GM19468 (cell line): ENCODE results near the gene BICC1.

Experiments
- ATAC-seq: cut with Tn5 transposase; IDR thresholded peaks from one replicate; pipeline ENCODE4 v1.9.1; 2021; ENCODE audit warnings: mild to moderate bottlenecking, moderate library complexity, moderate number of reproducible peaks; ENCODE audit not compliant: unreplicated experiment; ENCODE audit errors: extremely low read depth

The BICC1 gene

DNA sequence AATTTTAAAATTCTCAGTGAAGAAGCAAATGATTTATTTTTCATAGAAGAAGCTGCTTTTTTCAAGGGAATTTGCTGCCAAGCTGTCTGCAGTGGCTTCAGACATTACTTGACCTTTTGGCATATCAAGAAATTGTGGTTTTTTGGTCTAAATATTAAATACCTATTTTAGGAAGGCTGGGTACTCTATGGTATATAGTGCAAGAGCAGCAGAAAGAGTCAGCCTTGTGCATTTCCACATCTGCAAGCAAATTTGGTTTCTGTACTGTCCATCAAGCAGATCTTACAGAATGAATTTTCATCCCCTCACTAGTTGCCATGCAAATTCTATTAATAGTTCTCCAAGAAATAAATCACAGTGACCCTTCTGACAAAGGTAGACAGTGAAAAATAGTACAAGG lies 222.0 kb downstream of the BICC1 start:
- no peak for ATAC-seq

DNA sequence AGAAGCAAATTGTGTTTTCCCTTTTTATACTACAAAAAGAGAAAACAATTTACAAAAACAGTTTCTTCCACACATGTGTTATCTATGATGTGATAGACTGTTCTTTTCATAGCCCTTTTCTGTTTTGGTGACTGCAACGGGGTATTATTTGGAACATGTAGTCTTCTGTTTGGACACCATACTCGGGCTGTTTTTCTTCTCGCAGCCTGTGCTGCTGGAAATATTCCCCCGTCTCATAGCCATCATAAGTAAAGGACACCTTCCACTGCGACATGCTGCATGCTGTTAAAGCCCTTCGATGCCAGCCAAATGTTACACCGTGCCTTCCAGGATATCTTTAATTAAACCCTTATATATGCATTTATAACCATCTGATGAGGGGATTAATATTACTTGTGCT lies 222.4 kb downstream of the BICC1 start:
- ATAC-seq = no peak

DNA sequence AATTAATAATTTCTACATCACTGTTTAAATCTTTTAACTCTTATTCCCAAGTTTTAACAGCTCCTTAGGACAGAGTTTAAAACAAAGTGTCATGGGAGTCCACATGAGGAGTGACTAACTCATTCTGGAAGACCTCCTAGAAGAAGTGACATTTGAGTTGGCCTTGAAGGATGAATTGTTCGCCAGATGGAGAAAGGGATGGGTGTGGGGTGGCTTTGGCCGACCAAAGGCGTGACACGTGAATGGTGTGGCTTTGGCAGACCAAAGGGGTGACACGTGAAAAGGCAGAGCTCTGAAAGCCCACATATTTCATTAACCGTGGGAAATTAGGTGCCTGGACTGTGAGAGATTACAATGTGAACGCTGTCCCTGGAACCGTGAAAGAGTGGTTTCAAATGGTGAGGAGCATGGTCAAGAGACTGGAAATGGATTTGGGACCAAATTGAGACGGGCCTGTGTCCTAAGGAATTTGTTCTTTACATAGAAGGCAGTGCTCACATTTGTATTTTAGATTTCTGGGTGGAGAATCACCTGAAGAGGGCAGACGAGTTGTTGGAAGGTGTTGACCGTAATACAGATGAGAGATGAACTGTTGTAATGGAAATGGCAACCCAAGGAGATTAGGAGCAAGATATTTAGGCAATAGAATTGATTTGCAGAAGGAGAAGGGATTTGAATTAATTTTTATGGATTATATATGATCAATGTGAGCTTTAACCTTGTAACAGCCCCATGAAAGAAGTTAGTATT lies 228.1 kb downstream of the BICC1 start:
- ATAC-seq = no peak

DNA sequence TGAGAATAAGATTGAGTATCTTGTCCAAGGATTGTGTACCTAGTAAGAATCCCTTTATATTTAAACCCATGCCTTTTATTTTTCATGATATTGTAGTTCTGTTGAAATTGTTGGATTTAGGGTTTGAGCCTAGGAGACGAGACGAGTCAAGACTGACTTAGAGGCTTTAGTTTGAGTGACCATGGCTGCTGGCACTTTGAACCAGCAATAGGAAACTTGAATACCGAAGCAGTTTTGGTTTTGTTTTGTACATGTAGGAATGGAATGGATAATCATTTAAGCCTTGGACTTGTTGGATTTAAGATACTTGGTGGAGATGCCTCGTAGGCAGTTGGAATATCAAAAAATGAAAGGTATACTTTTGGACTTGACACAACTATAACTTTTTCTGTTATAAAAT lies 229.0 kb downstream of the BICC1 start:
- no peak for ATAC-seq

DNA sequence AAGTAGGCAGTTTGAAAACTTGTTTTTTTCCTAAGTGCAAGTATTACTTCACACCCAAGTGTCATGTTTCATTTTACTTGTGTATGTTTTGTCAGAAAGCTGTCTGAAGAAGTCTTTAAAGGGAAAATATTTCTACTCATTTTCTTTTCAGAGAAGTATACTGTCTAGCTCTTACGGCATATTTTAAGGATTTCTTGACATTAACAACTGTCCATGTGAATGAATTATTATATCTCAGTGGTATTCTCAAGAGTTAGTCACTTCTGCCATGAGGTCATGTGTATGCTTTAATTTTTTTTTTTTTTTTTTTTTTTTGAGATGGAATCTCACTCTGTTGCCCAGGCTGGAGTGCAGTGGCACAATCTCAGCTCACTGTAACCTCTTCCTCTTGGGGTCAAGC lies 229.5 kb downstream of the BICC1 start:
- no peak for ATAC-seq

DNA sequence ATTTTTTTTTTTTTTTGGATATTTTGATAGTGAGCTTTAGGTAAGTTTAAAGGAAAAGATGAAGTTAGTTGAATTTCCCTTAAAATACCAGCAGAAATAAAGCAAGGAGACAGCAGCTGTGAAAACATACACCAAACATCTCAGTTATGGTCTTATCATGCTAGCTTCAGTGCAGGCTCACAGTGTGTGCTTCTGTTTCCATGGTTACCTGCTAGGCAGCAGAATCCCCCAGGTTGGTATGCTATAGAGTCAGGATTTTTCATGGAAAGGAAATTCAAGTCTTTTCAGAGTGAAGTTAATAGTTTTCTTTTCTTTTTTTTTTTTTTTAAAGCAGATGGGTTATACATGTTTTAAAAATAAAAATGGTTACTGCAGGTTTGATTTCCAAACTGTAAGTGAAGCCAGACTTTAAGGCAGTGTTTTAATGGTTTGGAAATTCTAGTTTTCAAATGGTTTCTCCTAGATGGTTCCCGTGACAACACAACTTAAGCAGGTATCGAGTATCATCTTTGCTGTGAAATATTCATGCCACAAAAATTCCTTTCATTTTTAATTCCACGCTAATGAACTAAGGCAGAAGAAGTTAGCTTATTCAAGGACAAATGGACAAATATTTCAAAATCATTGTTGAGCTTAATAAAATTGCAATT lies 230.9 kb downstream of the BICC1 start:
- ATAC-seq = no peak

DNA sequence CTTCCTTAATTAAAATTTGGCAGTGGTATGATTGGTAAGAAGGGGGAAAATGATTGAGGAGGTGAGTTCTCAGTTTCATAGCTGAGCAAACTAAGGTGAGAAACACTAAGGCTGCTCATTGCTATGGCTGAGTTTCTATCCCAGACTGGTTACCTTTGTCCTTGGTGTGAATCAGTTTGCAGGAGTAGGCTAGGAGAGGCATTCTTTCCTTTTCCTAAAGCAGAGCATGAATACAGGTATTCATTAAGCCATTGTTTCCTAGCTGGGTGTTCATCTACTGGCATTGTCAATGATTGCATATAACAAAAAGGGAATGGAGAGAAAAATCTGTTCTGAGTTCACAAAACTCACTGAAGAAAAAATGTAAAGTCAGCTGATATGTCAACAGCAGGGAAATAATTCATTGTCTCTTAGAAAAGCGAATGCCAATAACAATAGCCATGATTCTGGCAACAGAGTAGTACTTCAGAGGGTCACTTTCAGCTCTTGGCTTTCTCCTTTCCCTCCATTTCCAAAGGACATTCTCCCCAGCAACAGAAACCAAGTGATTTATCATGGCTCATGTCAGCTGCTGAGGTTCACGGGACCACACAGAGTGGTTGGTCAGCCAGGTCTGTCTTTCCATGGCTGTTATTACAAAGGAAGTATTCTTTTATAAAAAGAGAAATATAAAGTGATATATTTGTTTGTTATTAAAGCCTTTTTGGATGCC lies 234.0 kb downstream of the BICC1 start:
- no peak for ATAC-seq

DNA sequence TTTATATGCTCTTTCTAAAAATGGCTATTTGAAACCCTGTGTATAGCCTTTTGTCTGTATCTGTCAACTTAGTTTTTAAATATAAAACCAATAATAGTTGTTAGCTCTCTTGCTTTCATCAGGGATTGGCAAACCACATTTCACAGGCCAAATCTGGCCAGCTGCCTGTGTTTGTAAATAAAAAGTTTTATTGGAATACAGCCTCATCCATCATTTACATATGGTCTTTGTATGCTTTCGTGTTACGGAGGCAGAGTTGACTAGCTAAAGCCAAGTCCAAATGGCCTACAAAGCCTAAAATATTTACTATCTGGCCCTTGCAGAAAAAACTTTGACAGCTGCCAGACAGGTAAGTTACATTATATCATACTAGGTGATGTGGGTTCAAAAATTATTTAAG lies 235.0 kb downstream of the BICC1 start:
- no peak for ATAC-seq

DNA sequence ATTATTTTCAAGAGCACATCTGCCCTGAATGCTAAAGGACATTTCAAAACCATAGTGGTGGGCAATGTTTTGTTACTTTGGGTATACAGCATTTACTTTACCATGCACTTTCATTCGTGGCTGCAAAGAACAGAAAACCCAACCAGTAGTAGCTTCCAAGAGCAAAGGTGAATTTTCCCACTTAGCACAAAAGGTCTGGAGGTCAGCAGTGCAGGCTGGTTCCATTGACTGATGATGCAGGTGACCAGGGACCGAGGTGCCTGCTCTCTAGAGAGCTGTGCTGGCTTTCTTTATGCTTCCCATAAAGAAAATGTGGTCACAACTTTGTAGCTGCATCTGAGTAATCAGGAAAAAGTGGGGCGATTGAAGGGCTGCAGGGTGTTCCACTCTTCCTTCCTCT lies 240.0 kb downstream of the BICC1 start:
- no peak for ATAC-seq

DNA sequence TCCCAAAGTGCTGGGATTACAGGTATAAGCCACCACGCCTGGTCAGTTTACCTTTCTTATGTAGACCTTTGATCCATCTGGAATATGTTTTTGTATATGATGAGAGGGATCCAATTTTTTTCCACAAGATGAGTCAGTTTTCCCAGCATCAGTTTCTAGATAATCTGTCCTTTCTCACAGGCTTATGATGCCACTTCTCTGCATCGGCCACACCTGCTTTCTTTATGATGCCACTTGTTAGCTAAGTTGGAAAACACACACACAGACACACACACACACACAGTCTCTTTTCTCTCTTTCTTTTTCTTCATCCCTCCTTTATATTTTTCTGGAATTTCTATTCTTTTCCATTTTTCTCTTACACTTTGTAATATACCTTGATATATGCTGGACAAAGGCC lies 240.8 kb downstream of the BICC1 start:
- no peak for ATAC-seq

DNA sequence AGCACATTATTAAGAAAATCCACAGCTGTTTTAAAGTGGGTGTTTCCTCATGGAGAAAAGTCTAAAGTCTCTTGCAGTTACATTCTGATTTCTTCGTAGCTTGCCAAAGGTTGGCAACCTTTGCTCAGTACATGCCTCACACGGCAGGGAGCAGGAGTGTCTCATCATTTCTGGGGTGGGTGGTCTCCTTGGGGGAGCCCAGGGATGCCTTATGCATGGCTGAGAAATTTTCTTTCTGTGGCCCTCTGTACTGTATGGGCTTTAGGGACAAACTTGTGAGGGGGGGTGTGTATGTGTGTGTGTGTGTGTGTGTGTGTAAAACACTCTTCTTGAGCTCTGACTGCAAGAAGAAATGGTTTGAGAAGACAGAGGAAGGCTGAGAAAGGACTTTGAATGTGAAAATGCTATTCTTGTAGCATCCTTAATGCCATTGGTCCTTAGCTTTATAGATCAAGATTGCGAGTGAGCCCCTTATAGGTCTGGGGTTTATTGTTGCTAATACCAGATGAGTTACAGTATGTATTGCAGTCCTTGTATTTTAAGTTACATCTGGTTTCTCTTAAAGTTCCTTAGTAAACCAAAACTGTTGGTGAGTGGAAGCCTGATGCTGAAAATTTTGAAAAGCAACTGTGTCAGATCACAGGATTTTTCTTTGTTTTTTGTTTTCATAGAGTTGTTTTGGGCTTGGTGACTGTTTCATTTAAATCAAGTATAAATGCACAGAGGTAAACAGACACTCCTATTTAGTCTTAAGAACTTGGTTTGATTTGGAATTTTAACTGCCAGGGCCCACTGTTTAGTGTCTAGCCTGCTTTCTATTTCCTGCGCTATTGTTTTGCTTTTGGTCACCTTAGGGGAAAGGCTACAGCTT lies 242.0 kb downstream of the BICC1 start:
- no peak for ATAC-seq

DNA sequence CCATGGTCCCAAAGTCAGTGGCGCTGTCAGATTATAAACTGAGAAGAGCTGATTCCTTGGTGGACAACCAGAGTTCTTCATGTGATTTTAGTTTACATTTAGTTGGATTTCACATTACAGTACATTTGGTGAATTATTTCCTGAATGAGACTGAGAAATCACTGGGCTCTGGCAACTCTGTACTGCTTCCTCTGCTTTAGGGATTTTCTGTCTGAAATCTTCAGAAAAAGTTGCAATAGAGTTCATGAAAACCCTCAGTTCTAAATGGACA lies 242.6 kb downstream of the BICC1 start:
- no peak for ATAC-seq

DNA sequence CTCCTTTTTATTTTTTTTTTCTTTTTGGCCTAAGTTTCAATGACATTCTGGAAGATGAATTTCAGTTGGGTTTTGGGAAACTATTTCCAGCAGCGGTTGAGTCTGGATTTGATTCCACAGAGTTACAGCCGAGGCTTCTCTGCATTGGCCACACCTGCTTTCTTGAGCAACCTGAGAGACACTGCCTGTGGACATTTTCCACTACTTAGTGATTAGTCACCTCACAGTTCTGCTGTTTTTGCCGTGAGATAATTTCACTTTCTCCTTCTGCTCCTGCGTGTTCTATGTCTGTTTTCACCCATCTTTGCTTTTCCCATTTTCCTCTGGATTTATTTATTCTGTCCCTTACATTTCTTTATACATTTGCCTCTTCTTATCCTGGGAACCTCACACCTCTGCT lies 243.0 kb downstream of the BICC1 start:
- ATAC-seq = no peak

DNA sequence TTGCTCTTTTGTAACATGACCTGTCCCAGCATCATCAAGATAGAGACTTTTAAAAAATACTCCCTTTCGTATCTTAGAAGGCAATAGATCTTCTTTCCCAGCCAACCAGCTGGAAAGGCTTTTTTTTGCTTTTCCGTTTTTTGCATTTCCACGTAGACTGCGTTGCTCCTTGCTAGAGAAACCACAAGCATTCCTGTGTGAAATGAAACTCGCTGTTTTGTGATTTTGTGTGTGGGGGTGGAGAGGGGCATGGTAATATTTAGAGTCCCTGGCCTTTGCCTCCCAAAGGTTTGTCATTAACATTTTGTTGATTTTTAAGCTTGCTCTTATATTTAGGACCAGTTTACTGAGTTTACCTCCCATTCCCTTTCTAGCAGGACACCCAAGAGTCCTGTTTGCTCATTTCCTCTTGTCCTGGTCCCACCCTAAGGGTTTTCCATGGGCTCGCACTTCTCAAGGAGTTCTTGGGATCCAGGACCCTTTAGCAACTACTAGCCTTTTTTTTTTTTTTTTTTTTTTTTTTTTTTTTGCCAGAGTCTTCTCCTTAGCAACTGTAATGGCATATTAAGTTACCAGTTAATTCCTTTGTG lies 243.6 kb downstream of the BICC1 start:
- no peak for ATAC-seq

DNA sequence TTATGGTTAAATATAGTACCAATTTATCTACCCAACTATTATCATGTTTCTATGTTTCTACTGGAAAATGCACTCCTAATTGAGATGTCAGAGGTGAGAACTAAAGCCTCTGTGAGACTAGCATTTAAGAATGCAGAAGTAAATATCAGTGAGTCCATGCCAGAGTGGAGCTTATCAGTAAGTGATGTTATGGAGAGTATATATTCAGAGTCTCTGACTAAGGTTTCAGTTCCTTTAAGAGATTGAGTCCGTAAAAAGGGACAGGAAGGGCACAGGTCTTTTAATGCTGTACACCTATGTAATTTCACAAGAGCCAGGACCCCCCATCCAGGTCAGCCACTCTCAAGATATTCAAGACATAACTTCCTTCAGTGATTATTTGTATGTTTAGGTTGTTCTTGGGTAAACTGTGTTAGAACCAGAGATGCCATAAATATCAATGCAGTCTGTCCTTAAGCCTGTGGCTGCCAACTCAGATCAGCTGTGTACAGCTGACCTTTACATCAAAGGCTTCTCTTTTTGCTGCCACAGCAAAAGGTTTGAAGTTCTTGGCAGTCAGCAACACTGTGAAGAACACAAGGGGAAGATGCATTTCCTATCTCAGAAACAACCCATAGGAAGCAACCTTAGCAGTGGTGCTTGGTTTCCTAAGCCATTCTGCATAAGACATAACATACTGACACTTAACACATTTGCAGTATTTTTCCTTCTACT lies 244.8 kb downstream of the BICC1 start:
- ATAC-seq = no peak

DNA sequence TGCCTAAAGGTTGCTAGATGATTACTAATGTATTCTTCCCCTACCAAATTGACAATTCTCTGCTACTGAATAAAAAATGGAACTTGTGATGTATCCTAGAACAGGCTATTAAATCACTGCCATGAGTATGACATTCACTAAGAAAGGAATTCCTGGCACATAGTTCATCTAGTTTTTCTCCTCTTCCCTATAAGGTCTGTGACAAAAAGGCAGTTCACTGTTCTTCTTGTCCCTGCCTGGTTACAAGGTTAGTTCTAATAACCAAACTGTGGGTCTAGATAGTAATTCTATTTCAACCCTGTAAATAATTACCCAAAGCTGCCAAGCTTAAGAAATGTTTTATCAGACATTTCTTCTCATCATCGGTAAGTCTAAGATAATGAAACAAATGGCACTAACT lies 245.6 kb downstream of the BICC1 start:
- ATAC-seq = no peak

DNA sequence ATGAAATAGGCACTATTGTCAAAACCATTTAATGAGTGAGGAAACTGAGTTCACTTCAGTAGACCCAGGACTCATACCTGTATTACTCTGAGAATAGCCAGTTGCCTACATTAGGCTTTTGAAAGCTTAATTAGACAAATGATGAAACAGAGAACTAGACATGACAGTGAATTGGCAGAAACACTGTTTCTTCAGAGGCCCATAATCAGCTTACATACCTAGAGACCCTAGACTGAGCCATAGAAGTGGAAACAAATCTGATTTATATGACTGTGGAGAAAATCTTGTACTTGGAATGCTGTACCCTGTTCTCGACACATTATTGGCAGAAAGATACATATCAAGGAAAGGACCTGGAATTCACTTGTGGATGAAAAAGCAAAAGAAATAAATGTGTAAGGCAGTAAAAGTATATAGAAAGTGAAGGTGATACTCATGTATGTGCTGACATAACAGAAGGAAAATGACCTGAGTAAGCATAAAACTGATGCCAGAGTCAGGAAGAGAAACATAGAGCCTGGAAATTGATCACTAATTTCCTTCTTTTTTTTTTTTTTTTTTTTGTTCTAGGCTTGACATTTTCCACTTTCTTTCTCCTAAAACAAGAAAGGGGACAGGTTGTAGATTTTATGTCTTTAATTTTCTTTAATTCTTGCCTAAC lies 251.5 kb downstream of the BICC1 start:
- no peak for ATAC-seq

DNA sequence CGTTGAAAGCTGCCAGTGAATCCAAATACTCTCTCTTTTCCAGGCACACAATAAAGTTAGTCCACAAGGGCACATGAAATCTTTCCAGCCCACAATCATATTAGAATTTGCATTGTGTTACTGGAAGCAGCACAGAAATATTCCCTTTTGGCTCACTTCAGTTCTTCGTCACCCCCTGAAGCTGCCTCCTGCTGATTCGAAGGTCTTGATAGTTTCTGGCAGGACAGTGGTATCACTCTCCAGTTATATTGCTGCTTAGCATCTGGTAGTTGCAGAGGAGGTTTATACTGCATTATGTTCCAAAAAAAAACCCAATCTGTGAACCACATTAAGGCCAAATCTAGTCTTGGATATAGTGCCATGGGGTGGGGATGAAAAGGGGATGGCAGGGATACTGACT lies 253.2 kb downstream of the BICC1 start:
- ATAC-seq = no peak

DNA sequence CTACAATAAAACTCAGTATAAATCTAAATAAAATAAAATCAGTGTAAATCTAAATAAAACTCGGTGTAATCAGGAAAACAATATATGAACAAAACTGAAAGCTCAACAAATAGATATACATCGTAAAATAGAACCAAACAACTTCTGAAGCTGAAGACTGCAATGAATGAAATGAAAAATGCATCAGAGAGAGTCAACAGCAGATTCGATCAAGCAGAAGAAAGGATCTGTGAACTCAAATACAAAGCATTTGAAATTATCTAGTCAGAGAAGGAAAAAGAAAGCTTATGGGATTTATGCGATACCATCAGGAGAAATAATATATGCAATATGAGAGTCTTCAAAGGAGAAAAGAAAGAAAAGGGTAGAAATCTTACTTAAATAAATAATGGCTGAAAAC lies 255.0 kb downstream of the BICC1 start:
- no peak for ATAC-seq
